Midbrain (tissue), 1 donor: Measurements from ENCODE around the gene TIMMDC1.

ENCODE experiments used
- DNase-seq: peaks from one replicate; lab custom pipeline; 2025; lab: John Stamatoyannopoulos, UW

Gene TIMMDC1

GRCh38 chr3:119498186-119499011 lies at the start of gene TIMMDC1:
Gene TIMMDC1, plus strand, starts transcription at chr3:119498547. Its CDS starts 187 bp downstream, at chr3:119498734.
- peak; percentile 98 for DNase-seq

GRCh38 chr3:119453822-119454221 lies 44.5 kb upstream of the TIMMDC1 start:
- DNase-seq = no peak

DNA sequence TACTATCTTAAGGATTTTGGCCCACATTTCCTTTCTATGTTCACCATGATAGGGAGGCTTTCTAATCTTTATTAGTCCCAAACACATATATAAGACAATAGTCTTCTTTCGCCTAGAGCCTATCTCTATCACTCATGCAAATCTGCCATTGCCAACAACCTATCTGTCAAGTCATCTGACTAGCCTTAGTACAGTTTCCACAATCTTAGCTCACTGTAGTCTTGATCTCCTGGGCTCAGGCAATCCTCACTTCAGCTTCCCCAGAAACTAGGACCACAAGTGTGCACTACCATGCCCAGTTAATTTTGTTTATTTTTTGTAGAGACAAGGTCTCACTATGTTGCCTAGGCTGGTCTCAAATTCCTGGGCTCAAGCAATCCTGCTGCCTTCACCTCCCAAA lies 41.9 kb upstream of the TIMMDC1 start:
- DNase-seq = no peak

- peak; percentile 14 for DNase-seq
Measured at GRCh38 chr3:119457246-119457645, 41.1 kb upstream of the TIMMDC1 start.

GRCh38 chr3:119463171-119464169 lies 34.9 kb upstream of the TIMMDC1 start, which contains the start of gene TMEM39A:
Gene TMEM39A, minus strand, starts transcription at chr3:119463615. Its CDS starts 1,541 bp downstream, at chr3:119462074.
- DNase-seq = peak; percentile 99

GRCh38 chr3:119468041-119468440 lies 30.3 kb upstream of the TIMMDC1 start:
- DNase-seq = no peak

GRCh38 chr3:119469418-119470189 lies 28.7 kb upstream of the TIMMDC1 start:
- DNase-seq = no peak

DNA sequence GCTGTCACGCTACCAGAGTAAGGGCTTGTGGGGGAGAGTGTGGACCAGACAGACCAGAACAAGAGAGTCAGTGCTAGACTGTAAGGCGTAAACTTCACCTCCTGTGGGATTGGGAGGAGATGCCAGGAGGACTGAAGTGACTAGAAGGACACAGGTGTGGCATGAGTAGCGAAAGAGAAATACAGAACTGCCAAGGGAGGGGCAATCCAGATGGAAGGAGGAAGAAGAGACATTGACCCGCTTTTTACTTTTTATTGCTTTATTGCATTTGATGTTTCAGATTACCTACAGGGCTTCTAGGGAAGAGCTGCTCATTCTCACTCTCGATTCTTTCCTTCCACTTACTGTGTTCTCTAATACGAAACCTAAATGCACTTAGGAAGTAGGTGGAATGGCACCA lies 27.5 kb upstream of the TIMMDC1 start:
- no peak for DNase-seq

GRCh38 chr3:119481079-119481478 lies 17.3 kb upstream of the TIMMDC1 start:
- no peak for DNase-seq

- DNase-seq = no peak
Measured at GRCh38 chr3:119483101-119483500, 15.2 kb upstream of the TIMMDC1 start.

- DNase-seq = no peak
Measured at GRCh38 chr3:119485563-119485962, 12.8 kb upstream of the TIMMDC1 start.

GRCh38 chr3:119490153-119490552 lies 8.2 kb upstream of the TIMMDC1 start:
- no peak for DNase-seq

- no peak for DNase-seq
Measured at GRCh38 chr3:119492128-119492527, 6.2 kb upstream of the TIMMDC1 start.

DNA sequence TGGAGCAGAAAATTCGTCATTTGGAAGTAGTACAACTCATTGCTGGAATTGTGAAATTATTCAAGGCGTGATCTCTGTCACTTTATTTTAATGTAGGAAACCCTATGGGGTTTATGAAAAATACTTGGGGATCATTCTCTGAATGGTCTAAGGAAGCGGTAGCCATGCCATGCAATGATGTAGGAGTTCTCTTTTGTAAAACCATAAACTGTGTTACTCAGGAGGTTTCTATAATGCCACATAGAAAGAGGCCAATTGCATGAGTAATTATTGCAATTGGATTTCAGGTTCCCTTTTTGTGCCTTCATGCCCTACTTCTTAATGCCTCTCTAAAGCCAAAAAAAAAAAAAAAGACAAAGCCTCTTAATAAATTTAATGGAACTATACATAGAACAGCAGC lies 5.5 kb upstream of the TIMMDC1 start:
- no peak for DNase-seq

DNA sequence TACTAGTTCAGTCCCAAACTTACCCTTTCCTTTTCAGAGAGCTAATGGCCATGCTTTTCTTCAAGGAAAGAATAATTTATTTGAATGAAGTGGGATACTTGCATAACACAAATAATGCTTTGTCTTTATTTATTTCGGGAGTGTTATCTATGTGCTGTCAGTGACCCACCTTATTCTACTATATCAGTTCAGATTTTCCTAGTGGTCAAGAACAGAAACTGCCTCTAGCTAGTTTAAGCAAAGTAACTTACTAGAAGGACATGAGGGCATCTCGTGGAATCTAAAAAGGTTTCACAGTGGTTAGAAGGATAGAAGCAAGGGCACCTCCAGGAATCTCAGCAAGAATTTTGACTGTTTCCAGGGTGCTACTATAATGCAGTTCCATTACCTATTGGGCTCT lies 3.8 kb upstream of the TIMMDC1 start:
- no peak for DNase-seq

DNA sequence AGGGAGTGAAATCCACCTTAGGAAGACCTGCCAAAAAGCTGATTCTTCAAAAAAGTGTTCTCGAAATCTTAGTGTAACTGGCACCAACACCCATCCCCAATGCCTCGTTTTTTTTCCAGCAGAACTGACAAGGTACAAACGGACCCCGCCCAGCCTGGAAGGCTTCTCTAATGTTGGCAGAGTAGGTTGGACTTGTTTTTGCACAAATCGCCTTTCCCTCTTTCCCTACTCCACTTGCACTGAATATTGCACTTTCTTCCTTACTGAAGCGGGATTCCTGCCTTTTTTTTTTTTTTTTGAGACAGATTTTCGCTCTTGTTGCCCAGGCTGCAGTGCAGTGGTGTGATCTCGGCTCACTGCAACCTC lies 544 bp upstream of the TIMMDC1 start:
- DNase-seq = no peak

GRCh38 chr3:119500265-119500664 lies 1.9 kb downstream of the TIMMDC1 start:
- no peak for DNase-seq

GRCh38 chr3:119500901-119501300 lies 2.6 kb downstream of the TIMMDC1 start:
- DNase-seq = no peak

GRCh38 chr3:119506631-119507030 lies 8.3 kb downstream of the TIMMDC1 start:
- no peak for DNase-seq

- DNase-seq = no peak
Measured at GRCh38 chr3:119507404-119507803, 9.1 kb downstream of the TIMMDC1 start.

DNA sequence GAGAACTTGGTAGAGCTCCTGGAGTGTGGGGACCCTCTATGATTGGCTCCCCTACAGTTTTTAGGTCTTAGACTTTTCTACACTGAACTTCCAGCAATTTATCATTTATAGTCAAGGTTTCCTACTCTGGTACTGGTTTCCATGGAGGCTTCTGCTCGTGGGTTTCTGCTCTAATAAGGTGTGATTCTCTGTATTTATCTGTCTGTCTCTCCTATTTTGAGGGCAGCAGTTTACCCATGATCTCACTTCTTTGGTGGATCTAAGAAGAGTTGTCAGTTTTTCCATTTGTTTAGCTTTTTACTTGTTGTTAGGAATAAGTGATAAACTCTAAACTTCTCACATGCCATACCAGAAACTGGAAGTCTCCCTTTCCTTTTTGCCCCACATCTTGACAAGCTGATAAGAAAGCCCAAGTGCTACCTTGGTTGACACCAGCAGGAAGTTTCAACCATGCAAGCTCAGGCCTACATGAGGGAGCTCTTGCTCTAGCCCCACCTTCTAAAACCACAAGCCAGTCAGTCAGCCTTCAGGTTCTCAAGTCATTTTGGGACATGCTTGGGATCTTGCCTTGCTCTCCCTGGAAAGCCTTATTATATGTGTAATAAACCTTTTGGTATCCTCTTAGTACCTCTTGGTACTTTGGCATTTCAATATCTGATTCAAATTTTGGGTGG lies 10.0 kb downstream of the TIMMDC1 start:
- DNase-seq = no peak
